HG03520 (cell line): ENCODE measurements around the gene PTPRC.
A peak's percentile ranks its signal among the peaks of the same experiment; 100 is the strongest.

Experiments used
- ATAC-seq: cut with Tn5 transposase; IDR thresholded peaks from one replicate; pipeline ENCODE4 v1.9.1; 2021; ENCODE audit warnings: mild to moderate bottlenecking, moderate library complexity; ENCODE audit not compliant: unreplicated experiment

Gene PTPRC

DNA sequence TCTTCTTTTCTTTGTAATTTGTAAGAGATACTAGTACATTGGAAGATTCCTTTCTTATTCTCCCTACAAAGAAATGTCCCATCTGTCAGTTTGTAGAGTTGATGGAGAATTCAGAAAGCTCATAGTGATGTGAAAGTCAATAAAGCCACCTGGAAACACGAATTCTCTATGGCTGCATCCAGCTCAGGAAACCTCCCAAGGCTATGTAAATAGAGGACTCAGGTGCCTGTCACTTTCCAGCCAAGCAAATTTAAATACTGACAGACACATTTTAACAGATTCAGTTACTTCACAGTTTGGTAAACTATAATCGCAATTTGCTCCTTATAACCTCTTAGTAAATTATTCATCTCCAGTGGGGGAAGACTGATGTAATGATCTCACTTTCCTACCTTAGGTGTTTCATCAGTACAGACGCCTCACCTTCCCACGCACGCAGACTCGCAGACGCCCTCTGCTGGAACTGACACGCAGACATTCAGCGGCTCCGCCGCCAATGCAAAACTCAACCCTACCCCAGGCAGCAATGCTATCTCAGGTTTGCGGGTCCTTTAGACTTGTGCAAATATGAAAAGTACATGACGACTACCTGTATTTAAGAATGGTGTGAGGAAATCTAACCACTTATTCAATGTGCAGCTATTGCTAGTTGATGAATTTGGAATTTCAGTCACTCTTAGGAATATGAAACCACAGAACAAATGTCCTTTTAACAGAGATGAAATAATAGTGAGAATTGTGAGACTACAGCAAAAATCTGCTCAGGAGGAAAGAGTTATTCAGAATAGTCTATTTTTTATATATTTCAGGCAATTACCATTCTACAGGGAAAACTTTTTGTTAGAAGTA lies 60.6 kb downstream of the PTPRC start:
- ATAC-seq = no peak

DNA sequence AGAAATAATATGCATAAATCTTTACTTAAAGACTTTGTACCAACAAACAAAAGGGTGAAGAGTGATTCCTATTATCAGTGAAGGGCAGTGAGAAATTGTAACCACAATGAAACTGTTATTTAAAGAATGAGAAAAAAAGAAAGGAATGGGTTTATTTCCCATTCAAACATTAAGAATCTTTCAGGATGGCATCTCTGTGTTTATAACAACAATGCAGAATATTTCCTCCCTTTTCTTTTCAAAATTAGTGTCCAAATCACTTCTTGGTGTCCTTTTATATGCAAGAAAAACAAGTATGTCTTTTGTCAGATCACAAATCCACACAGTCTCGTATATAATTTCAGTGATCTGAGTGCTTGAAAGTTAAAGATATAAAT lies 61.2 kb downstream of the PTPRC start:
- no peak for ATAC-seq

DNA sequence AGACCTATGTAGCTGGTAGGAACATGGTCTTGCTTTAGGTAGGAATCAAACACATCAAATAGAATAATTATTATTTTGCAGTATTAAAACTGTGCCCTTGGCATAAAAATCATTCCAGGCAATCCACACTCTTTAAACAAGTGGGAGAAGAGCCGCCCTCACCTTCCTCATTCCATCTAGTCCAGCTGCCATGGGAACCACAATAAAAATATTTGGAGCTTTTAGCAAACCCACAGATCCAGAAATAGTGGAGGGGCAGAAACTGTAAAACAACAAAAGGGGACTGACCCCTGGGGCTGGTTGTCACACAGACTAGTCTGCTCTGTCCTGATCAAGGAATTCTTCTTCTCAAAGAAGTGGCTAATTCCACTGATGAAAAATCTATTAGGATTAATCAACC lies 61.6 kb downstream of the PTPRC start:
- no peak for ATAC-seq

DNA sequence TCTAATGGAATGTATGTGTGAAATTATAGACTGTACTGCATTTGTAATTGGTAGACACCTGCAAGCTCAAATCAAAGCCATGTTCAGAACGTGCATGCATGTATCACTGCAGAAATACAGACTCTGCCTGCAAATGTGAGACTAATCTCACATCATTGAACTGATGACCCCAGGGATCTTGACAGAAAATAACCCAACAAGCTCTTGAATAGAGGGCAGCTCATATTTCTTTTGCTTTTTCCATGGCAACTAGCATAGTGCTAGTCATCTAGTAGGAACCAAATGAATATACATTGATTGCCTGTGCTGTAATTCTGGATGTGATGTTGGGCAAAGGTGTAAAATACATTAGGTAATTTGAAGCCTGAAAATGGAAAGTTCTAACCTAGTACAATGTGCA lies 62.4 kb downstream of the PTPRC start:
- no peak for ATAC-seq

DNA sequence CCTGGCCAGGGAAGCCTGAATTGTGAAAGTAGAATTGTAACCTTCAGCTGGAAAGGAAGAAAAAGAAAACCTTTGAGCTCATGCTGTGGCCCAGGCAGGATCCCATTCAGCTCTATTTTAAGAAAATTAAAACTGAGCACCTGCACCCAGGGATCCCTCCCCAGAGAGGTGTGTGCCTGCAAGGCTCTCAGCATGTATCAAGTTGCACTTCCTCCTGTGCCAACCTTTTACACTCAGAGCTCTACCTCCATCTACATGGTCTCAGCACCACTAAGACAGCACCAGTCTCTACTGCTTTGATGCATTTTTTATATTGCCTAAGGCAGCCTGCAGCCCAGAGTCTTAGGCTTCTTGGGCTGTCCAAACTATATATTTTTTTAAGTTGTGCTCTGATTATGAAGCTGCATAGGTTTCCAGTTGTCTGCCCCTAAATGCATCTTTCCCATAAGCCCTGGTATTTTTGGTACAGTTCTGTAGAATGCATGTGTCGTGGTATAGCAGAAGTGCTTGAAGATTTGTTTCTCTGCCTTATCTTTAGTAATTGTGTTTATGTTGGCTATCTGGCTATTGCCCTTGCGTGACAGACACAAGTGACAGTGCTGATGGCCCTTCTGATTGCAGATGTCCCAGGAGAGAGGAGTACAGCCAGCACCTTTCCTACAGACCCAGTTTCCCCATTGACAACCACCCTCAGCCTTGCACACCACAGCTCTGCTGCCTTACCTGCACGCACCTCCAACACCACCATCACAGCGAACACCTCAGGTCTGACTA lies 63.1 kb downstream of the PTPRC start:
- ATAC-seq = no peak

DNA sequence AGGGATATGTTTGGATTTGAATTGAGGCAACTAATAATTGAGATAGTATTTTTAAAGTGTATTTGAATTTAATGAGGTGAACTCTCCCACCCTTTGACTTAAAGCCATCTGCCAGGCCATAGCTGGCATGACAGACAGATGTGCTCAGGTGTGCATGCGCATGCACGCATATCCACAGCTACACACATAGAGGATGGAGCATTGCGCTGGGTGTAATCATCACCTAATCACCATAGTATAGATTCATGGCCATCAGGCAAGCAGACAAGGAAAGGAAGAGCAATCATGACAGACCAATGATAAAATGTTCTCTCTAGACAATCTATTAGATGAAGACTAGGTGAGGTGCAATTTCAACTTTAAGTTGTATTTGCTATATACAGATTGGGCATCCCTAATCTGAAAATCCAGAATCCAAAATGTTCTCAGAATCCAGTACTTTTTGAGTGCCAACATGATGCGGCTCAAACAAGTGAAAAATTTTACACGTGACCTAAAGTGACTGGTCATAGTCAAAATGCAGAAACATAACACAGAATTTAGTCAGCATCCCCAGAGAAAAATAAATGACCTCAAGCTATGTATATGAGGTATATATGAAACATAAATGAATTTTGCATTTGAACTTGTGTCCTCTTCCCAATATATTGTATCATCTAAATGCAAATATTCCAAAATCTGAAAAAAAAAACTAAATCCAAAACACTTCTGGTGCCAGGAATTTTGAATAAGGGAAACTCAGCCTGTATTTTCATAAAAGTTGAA lies 70.1 kb downstream of the PTPRC start:
- ATAC-seq = no peak

DNA sequence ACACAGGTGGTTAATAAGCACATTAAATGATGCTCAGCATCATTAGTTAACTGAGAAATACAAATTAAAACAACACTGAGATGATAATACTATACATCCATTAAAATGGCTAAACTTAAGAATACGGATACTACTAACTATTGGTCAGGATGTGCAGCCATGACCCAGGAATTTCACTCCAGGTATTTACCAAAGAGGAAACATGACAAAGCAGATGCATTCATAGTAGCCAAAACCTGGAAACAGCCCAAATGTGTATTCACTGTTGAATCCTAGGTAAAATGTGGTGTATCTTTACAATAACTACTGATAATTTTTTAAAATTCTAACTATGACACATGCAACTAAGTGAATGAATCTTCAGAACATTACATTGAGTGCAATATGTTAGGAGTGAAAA lies 73.0 kb downstream of the PTPRC start:
- no peak for ATAC-seq

DNA sequence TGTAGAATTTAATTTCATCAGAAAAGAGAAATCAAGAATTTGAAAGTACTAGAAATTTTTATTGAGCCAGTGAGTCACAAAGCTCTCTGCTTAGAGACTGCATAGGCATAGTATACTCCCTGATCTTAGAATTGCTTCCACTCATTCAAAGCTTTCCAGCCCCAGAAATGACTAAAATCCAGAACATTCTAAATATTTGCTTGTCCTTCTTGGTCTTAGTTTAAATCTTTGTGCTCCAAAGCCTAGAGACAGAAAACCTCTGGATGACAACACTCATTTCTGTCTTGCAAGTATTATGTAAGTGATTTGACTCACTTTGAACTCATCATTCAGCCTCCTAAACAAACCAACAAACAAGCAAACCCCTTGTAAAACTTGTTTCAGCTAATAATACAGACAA lies 74.2 kb downstream of the PTPRC start:
- ATAC-seq = no peak

DNA sequence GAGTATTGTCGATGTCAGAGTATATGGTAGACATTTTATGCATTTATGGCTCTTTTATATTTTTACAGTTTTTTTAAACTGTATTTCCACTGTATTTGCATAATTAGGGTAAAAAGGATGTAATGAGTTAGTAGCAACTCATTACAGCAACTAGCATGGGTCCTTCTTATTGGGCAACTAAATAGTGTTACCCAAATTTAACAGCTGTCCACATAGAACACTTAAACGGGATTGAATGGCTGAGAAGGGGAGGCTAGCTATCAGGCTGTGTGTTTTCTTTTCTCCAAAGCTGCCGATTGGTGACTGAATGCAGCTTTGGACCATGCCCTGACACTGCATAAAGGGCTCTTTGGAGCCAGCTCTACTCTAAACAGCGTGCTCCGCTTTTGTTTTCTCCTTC lies 75.4 kb downstream of the PTPRC start:
- ATAC-seq = no peak

DNA sequence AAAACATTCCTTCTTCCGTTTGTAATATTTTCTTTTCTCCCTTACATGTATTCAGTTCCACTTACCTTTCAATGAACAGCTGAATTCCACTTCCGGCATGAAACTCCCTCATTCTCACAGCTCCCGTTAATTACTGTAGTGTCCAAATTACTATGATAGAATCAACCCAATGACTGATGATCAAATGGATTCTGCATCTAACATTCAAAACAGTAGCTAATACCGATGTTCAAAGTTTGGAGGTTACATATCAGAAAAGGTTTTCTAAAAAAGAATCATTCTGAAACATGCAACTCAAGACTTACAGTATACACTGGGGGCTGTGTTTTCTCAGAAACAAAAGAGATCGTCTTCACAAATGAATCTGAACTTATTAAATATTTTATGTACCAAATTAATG lies 77.2 kb downstream of the PTPRC start:
- no peak for ATAC-seq

DNA sequence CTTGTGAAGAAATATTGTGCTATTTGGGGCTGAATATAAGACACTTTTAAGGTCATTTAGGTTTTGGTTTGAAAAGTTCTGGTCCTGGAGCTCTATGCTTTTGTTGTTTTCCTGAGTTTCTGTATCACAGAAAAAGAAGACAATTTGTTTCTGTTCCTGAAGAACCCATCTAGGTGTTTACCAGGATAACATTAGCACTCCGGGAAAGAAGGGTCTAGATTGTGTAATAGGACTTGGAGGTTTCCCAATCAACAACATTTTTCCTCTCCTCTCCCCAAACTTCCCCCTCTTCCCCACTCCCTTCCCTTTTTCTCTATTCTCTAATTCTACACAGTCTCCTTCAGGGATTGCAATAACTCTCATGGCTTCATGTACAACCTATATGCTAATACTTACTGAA lies 78.7 kb downstream of the PTPRC start:
- ATAC-seq = no peak

DNA sequence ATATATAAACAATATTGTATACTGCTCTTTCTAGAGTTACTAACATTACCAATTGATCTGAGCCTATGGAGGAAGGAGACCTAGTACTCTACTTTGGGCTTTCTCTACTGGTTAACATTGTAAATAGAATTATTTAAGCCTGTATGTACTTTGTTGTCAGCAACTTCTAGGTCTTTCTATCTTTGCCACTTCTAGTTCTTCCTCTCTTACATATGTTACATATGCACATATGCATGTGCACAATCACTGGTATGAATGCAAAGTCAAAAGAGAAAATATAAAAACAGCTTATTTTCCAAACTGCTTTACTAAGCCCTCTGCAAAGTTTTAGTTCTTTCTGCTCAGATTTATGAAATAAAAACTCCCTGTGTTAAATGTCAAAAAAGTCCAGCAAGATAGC lies 84.3 kb downstream of the PTPRC start:
- no peak for ATAC-seq

DNA sequence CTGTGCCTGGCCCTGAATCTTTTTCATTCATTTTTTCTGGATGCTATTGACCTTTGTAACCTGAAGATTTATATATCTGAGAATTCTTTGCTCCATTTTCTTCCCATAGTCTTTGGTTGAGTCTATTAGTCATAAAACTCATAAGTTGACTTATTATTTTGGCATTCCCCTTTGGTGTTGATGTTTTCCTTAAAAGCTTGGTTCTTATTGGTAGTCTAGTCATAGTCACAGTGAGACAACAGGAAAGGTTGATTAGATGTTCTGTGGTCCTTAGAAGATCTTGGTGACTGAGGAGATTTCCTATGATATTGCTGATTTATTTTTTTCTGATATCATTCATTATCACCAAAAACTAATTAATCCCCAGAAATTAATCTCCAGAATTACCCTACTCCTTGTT lies 86.2 kb downstream of the PTPRC start:
- ATAC-seq = no peak

DNA sequence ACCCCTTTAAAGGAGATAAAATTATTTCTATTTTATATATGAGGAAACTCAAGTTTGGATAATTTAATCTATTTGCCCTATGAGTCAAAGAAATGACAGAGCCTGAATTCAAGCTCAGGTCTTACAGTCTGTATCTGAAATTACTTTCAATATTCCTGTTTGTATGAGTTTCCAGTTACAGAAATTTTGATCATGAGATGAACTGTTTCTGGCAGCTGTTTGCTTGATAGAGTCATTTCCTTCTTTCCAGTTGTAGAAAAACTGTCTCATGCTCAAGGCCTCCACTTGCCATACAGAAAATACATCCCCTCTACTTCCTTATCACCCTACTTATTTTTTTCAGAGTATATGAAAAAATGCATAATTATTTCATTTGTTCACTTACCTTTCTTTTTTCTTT lies 87.6 kb downstream of the PTPRC start:
- no peak for ATAC-seq

DNA sequence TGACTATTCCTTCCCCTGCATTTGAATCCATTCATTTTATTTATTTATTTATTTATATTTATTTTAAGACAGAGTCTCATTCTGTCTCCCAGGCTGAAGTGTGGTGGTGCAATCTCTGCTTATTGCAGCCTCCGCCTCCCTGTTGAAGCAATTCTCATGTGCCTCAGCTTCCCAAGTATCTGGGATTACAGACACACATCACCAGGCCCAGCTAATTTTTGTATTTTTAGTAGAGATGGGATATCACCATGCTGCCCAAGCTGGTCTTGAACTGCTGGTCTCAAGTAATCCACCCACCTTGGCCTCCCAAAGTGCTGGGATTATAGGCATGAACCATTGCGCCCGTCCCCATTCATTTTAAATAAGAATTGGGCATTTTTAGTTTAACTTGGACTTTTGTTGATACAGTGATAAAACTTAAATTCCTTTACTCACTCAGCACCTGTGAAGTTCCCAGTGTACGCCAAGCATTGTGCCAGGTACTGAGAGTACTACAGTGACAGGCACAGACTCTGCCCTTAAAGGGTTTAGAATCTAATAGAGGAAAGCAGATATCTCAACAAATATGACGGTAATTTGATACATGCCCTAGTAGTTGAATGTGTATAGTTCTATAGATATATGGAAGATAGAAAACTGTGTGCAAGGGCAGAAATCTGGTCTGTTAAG lies 90.5 kb downstream of the PTPRC start:
- no peak for ATAC-seq

DNA sequence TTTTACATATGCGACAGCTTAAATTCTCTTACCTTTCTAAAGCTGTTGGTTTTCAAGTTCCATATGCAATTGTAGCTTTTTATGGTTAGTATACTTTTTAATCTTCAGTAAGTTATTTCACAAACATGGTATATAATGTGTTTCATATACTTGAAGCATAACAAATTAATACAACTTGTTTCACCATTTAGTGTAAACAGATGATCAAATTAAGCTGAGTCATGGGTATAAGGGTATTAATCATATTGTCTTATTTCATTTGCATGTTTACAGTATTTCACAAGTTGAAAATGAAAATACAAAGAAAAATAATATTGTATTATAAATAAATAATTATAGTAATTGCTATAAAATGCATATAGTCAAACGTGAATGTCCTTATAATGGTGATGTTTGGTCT lies 92.1 kb downstream of the PTPRC start:
- no peak for ATAC-seq

DNA sequence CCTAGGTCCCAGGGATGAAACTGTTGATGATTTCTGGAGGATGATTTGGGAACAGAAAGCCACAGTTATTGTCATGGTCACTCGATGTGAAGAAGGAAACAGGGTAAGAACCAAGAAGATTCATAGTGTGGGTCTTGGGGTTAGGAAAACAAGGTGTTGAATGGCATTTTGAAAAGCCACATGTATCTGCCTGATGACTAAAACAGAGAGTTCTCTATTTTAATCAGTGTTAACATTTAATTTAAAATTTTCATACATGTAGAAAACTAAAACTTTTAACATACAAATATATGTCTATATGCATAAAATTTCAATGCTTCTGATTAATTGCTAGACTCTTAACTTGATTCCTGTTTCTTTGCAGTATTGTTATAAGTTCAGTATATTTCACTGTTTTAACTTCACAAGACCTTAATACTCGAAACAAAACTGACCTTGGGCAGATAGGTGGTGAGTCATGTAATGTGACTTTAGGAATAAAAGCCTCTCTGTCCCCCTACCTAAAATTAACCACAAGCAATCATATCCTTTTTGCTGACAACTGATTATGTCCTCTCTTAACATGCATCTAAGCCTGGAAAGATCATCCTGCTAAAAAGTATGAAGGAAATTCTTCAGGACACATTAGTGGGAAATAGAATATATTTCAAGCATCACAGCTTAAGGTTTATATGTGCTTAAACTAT lies 95.6 kb downstream of the PTPRC start:
- ATAC-seq = peak; percentile 85

DNA sequence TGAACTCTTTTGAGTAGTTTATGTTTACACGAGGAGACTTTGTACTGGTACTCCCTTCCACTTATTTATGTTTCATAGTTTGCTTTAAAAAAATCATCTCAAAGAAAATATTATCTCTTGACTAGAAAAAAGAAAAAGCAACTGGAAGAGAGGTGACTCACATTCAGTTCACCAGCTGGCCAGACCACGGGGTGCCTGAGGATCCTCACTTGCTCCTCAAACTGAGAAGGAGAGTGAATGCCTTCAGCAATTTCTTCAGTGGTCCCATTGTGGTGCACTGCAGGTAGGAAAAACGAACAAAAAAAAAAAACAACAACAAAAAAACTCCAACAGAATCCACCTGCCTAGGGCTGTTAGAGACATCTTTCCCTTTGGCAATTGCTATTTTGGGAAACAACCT lies 102.9 kb downstream of the PTPRC start:
- no peak for ATAC-seq

DNA sequence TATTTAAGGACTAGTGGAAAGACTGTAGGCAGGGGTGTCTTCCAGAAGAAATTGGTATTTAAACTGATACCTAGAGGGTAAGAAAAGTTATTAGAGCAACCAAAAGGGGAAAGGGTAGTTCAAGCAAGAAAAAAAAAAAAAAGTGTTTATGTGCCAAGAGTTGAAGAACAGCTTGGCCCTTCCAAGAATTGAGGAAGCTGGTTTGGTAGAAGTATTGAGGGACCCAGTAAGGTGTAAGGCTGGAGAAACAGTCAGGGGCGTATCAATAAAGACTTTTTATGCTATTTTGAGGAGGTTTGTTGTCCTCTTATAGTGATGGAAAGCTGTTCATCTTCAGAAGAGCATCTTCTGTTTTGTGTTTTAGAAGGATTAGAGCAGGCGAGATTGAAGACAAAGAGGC lies 108.3 kb downstream of the PTPRC start:
- no peak for ATAC-seq

DNA sequence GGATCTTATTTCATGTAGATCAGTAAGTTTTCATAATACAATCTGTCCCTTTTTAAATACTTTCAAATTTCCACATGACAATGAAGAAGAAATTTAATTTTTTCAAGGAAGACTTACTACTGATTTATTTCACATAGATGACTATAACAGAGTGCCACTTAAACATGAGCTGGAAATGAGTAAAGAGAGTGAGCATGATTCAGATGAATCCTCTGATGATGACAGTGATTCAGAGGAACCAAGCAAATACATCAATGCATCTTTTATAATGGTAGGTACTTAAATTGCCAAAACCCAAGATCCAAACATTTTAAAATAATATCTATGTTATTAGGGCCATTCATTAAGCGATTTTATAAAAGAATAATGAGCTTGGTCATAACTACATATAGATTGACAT lies 110.4 kb downstream of the PTPRC start:
- no peak for ATAC-seq

DNA sequence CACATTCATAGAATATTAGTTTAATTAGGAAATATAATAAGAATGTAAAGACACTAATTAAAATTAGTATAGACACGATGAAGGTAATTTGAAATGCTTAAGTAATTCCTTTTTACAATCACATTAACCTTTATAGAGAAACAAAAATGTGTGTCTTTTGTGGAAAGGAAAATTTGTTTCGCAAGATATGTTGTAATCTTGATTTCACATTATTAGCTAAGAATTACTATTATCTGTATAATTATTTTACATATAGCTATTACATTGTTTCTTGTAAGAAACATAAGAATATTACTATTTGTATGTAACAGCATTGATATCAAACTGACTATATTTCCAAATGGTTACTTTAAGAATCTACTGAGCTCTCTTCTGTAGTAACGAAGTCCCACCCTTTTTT lies 111.2 kb downstream of the PTPRC start:
- ATAC-seq = no peak
